Calu3 (cell line): ENCODE measurements around the gene MS4A18. TPM values are rescaled to one million over a fixed set of nuclear protein-coding genes. Genes with fewer than 3 reads are reported as not detected.
"Not testable (repeated sequence)": the region's sequence is repeated elsewhere in the genome, so short reads cannot be mapped to it uniquely, and the experiment has no call there.

Source experiments
- BruUV-seq: library from RNA; stranded (reverse); fragments of 400-500 nt; replicated peaks from 2 replicates; lab custom pipeline; 2021; lab: Mats Ljungman, UMichigan
- CTCF ChIA-PET: fragments of 300-600 bp; sonication (Branson Sonifier 250); formaldehyde crosslinking; loops from one replicate; lab custom pipeline; 2022; ENCODE audit warnings: antibody characterized with exemption; lab: Charles Lee
- DNase-seq: peaks from one replicate; pipeline ENCODE4 v3.0.0; 2022
- H3K27ac Mint-ChIP-seq: one replicate; pipeline ENCODE4 v1.8.0; 2022; ENCODE audit warnings: mixed read lengths; ENCODE audit not compliant: unreplicated experiment
- H3K27me3 Mint-ChIP-seq: one replicate; pipeline ENCODE4 v1.8.0; 2022; ENCODE audit warnings: mixed read lengths; ENCODE audit not compliant: unreplicated experiment
- H3K36me3 Mint-ChIP-seq: one replicate; pipeline ENCODE4 v1.8.0; 2022; ENCODE audit warnings: mild to moderate bottlenecking, moderate library complexity, mixed read lengths; ENCODE audit not compliant: insufficient read depth, unreplicated experiment
- H3K4me1 Mint-ChIP-seq: one replicate; pipeline ENCODE4 v1.8.0; 2022; ENCODE audit warnings: mild to moderate bottlenecking, low read depth, mixed read lengths; ENCODE audit not compliant: unreplicated experiment
- H3K4me3 Mint-ChIP-seq: one replicate; pipeline ENCODE4 v1.8.0; 2022; ENCODE audit warnings: mild to moderate bottlenecking, low read depth, moderate library complexity, mixed read lengths; ENCODE audit not compliant: unreplicated experiment
- H3K9me3 Mint-ChIP-seq: one replicate; pipeline ENCODE4 v1.8.0; 2022; ENCODE audit warnings: low read depth, mixed read lengths; ENCODE audit not compliant: unreplicated experiment
- intact Hi-C: fragments of 100-400 bp; cut with micrococcal nuclease; formaldehyde crosslinking; loops from one replicate; pipeline ENCODE4 v1.10.0; 2022; ENCODE audit not compliant: unreplicated experiment
- total RNA-seq: library from RNA; stranded (reverse); gene quantifications from 2 replicates; pipeline ENCODE4 v1.2.3, GENCODE V29; 2022
- TF ChIP-seq, protein P1 (sequence below): fragments of 200-600 bp; IDR thresholded peaks from one replicate; pipeline ENCODE4 v1.8.0; 2022; ENCODE audit warnings: antibody characterized with exemption; ENCODE audit not compliant: unreplicated experiment

Gene MS4A18
- total RNA-seq, 1 experiment from 2014 or later, result not detected

DNA sequence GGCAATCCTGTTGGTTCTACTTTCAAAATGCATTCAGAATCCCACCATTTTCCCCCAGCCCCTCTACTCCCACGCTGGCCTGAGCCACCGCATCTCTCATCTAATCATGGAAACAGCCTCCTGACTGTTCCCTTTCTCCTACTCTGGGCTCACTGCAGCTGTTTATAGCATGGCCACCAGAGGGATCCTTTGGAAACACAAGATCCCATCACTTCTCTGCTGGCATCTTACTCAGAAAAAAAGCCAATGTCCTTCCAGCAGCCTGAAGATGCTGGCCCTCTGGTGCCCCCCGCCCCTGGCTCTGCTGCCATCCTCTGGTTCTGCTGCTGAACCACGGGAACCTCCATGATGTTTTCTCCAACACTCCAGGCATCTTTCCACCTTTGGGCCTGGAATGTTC lies 14.0 kb upstream of the MS4A18 start:
- Mint-ChIP-seq H3K27me3 (peaks cover 28% of the 10 kb centered on the region), H3K36me3 (no peaks in the 10 kb centered on the region), H3K4me1 (no peaks in the 10 kb centered on the region), H3K27ac (no peak overlapping the region), H3K9me3 (no peaks in the 10 kb centered on the region), H3K4me3 (no peak overlapping the region)
- TF ChIP-seq, protein P1, sequence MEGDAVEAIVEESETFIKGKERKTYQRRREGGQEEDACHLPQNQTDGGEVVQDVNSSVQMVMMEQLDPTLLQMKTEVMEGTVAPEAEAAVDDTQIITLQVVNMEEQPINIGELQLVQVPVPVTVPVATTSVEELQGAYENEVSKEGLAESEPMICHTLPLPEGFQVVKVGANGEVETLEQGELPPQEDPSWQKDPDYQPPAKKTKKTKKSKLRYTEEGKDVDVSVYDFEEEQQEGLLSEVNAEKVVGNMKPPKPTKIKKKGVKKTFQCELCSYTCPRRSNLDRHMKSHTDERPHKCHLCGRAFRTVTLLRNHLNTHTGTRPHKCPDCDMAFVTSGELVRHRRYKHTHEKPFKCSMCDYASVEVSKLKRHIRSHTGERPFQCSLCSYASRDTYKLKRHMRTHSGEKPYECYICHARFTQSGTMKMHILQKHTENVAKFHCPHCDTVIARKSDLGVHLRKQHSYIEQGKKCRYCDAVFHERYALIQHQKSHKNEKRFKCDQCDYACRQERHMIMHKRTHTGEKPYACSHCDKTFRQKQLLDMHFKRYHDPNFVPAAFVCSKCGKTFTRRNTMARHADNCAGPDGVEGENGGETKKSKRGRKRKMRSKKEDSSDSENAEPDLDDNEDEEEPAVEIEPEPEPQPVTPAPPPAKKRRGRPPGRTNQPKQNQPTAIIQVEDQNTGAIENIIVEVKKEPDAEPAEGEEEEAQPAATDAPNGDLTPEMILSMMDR, result no peak
- BruUV-seq, result no TSS peak
- intact Hi-C loops, result no loop called here
- no peak for DNase-seq
- CTCF ChIA-PET, result no interaction called here

DNA sequence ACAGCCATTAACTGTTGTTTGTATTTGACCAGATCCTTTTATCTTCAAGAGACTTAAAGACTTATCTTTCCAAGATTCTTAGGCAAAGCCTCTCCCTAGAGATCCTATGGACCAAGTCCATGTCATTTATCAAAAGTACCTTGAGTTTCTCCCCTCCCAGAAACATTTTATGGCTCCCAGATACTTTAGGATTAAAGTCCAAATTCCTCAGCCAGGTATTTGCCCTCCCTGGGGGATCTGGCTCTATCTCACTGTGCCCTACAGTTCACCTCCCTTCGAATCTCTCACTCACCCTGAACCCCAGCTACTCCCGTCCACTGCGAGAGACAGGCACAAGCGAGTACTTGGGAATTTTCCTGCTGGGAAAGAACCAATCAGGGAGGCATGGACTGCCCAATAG lies 13.2 kb upstream of the MS4A18 start:
- peaks cover 36% of the 10 kb centered on the region for H3K27me3 Mint-ChIP-seq
- H3K4me1 Mint-ChIP-seq, result no peaks in the 10 kb centered on the region
- no peaks in the 10 kb centered on the region for H3K36me3 Mint-ChIP-seq
- intact Hi-C loops, result no loop called here
- H3K4me3 Mint-ChIP-seq, result no peak overlapping the region
- H3K9me3 Mint-ChIP-seq, result no peaks in the 10 kb centered on the region
- TF ChIP-seq, protein P1, result no peak
- CTCF ChIA-PET, result no interaction called here
- H3K27ac Mint-ChIP-seq, result no peak overlapping the region
- no TSS peak for BruUV-seq
- DNase-seq, result no peak

DNA sequence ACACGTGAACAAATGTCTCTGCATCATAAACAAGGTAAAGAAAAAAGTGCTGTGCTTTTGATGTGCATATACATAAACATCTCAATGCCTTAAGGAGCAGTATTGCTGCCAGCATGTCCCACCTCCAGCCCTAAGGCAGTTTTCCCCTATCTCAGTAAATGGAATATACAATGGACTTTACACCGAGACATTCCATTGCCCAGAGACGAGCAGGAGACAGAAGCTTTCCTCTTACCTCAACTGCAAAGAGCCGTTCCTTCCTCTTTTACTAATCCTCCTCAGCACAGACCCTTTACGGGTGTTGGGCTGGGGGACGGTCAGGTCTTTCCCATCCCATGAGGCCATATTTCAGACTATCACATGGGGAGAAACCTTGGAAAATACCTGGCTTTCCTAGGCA lies 11.1 kb upstream of the MS4A18 start:
- BruUV-seq, result not testable (repeated sequence)
- H3K27me3 Mint-ChIP-seq, result peaks cover 36% of the 10 kb centered on the region

DNA sequence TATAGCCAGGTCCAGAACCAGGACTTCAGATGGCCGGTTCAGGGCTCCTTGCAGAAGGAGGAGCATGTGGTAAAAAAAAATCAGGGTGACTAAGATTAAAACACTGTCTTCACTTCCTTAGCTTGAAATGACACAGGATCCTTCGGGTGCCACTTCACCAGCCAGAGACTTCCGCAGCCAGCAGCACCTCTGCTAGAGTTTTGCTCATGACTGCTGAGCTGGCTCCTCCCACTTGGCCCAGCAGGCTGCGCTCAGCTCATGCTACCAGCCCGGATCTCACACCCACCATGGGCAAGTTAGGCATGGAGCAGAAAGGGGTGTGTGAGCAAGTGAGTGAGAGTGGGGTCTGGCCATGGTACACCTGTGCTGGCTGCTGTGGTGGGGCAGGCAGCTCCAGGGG lies 6.6 kb upstream of the MS4A18 start:
- DNase-seq, result no peak
- intact Hi-C loops, result no loop called here
- CTCF ChIA-PET, result no interaction called here
- Mint-ChIP-seq H3K4me1 (no peaks in the 10 kb centered on the region), H3K9me3 (no peaks in the 10 kb centered on the region), H3K36me3 (no peaks in the 10 kb centered on the region), H3K27ac (no peak overlapping the region), H3K27me3 (peaks cover 47% of the 10 kb centered on the region), H3K4me3 (no peak overlapping the region)
- TF ChIP-seq, protein P1, result no peak
- BruUV-seq, result no TSS peak

More for the DNA sequence above, 11.1 kb upstream of the MS4A18 start:
- DNase-seq, H3K36me3 Mint-ChIP-seq, H3K4me3 Mint-ChIP-seq, H3K4me1 Mint-ChIP-seq, intact Hi-C loops, H3K9me3 Mint-ChIP-seq, H3K27ac Mint-ChIP-seq, CTCF ChIA-PET: not testable (repeated sequence)

DNA sequence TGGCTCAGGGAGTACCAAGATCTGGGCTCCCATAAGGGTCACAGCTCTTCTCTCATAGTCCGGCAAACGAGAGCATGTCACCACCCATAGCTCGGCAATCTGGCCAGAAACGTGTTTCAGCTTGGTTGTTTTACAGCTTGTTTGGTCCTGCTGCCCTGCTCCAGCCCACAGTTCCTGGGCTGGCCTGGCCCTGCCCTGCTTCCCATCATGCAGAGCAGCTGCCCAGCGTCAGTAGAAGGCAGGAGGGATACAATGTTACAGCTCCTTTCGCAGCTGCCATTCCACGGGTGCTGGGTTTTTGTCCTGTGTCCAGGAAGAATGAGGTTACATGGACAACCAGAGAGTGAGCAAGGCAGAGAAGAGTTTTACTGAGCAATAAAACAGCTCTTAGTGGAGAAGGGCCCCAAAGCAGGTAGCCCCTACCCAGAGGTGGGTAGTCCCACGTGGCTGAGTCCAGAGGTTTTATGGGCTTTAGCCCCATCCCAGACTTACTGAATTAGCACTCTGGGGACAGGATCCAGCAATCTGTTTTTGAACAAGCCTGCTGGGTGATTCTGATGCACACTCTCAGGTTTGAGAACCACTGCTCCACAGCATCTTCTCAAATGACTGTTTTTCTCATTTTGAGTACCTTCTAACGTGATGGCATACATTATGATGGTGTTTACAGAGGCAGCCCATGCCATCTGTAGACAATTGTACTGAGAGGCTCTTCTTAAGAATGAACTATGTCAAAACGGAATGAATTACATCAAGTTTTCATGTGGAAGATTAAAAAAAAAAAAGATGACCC lies 5.8 kb upstream of the MS4A18 start:
- intact Hi-C loops, result no loop called here
- Mint-ChIP-seq H3K27ac (no peak overlapping the region), H3K27me3 (peaks cover 55% of the 10 kb centered on the region), H3K36me3 (no peaks in the 10 kb centered on the region), H3K9me3 (no peaks in the 10 kb centered on the region), H3K4me3 (no peak overlapping the region), H3K4me1 (no peaks in the 10 kb centered on the region)
- CTCF ChIA-PET, result no interaction called here
- TF ChIP-seq, protein P1, result no peak
- DNase-seq, result no peak
- BruUV-seq, result no TSS peak
